Mucosa of stomach (tissue), 1 donor: ENCODE data around the gene ZNF697.
"Not testable (repeated sequence)": the region's sequence is repeated elsewhere in the genome, so short reads cannot be mapped to it uniquely, and the experiment has no call there.

ENCODE experiments used
- H3K27me3 ChIP-seq: one replicate; pipeline ENCODE4 v1.7.0; 2013; ENCODE audit warnings: mild to moderate bottlenecking, low read length; ENCODE audit not compliant: control insufficient read depth, insufficient read depth
- H3K36me3 ChIP-seq: one replicate; pipeline ENCODE4 v1.7.0; 2013; ENCODE audit warnings: low read length; ENCODE audit not compliant: control insufficient read depth, insufficient read depth
- H3K4me1 ChIP-seq: one replicate; pipeline ENCODE4 v1.7.0; 2013; ENCODE audit warnings: mild to moderate bottlenecking, low read length; ENCODE audit not compliant: control insufficient read depth, insufficient read depth
- H3K4me3 ChIP-seq: one replicate; pipeline ENCODE4 v1.7.0; 2013; ENCODE audit warnings: low read length
- H3K9ac ChIP-seq: one replicate; pipeline ENCODE4 v1.7.0; 2013; ENCODE audit warnings: mild to moderate bottlenecking, low read length, moderate library complexity
- H3K9me3 ChIP-seq: one replicate; pipeline ENCODE4 v1.7.0; 2013; ENCODE audit warnings: mild to moderate bottlenecking, low read length, moderate library complexity; ENCODE audit not compliant: control insufficient read depth
- donor health status: Pancreatic carcinoma.

The ZNF697 gene

DNA sequence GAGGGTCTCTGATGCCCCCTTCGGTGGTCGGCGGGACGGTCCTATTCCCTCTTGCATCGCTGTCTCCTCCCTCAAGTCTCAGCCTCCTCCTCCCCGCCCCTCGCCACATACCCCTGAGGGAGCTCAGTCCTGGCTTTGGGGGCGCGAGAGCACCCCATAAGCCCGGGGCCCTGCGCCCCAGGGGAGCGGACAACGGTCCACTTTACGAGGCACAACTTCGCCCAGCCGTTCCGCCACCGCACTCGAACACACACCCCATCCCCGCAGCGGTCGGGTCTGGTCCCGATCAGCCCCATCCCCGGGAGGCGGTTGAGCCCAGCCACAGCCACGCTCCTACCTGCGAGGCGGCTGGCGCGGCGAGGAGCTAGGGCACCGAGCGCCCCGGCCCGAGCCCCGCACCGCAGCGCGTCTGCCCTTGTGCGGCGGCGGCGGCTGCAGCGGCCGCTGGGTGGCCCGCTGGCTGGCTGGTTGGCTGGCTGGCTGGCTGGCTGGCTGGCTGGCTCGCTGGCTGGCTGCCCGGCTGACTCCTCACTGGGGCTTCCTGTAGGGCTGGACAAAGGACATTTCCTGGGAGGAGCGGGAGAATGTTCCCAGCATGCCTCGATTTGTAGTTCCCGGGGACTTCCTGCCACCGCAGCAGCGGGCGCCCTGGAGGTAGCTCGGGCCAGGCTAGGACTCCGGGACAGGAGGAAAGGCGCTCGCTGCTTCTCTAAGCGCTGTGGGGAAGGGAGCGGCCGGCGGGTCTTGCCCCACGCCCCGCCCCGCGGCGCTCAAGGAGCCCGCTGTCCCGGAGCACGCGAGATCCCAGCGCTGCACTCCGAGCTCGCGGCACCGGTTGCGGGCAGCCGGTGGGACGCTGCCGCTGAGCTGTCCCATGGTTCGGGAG is at the start of gene ZNF697:
Gene ZNF697 (minus strand): TSS at position 533 of the 886 bp plus-strand sequence. CDS start 22,166 bp downstream, outside the sequence.
- H3K9ac ChIP-seq, result peak within 1 kb of the TSS; percentile 74
- H3K9me3 ChIP-seq, result no peaks in the 10 kb centered on the region
- peaks cover 10% of the 10 kb centered on the region for H3K27me3 ChIP-seq
- H3K4me3 ChIP-seq, result peak within 1 kb of the TSS; percentile 68
- peaks cover 5% of the 10 kb centered on the region for H3K4me1 ChIP-seq
- H3K36me3 ChIP-seq, result no peaks in the 10 kb centered on the region

DNA sequence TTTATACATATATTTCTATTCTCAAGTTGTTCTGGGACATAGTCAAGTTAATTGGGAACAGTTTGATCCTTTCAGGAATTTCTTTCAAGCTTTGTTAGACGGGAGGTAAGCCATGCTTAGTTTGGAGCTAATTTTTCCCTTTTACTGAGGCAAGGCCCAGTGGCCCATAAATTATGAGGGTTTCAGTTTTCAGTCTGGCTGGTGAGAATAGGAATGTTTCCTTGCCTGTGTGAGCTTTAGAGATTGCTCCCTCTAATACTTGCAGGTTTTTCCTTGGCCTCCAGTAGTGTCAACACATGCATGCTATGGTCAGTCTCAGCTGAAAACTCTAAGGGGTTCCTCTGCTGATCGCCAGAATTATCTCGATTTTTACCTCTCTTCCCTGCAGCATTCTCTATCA is 49.5 kb upstream of the ZNF697 start:
- Histone ChIP-seq H3K9ac (no peak overlapping the region), H3K27me3 (no peaks in the 10 kb centered on the region), H3K9me3 (no peaks in the 10 kb centered on the region), H3K4me3 (no peak overlapping the region), H3K36me3 (no peaks in the 10 kb centered on the region), H3K4me1 (peaks cover 4% of the 10 kb centered on the region)

DNA sequence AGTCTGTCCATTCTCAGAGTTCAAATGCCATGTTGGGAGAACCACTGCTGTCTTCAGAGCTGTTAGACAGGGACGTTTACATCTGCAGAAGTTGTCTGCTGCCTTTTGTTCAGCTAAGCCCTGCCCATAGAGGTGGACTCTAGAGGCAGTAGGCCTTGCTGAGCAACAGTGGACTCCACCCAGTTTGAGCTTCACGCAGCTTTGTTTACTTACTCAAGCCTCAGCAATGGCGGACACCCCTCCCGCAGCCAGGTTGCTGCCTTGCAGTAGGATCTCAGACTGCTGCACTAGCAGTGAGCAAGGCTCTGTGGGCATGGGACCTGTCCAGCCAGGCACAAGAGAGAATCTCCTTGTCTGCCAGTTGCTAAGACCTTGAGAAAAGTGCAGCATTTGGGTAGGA is 48.8 kb upstream of the ZNF697 start:
- H3K4me3 ChIP-seq, H3K27me3 ChIP-seq, H3K36me3 ChIP-seq, H3K4me1 ChIP-seq, H3K9me3 ChIP-seq, H3K9ac ChIP-seq: not testable (repeated sequence)

DNA sequence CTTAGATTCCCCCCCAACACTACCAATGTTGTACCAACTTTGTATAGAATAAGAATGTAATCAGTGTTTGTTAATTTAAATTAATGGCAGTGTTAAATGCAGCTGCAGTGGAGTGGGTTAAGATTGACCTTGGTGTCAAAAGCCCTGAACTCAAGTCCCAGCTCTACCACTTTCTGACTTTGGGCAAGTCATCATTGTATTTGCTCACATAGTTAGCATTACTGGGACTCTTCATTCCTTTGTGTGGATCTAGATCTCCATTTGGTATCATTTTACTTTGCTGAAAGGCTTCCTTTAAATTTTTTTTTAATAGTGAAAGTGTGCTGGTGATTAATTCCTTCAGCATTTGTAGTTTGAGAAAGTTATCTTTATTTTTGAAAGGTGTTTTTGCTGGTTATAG is 41.4 kb upstream of the ZNF697 start:
- Histone ChIP-seq H3K27me3 (no peaks in the 10 kb centered on the region), H3K4me1 (no peaks in the 10 kb centered on the region), H3K4me3 (no peak overlapping the region), H3K9me3 (no peaks in the 10 kb centered on the region), H3K9ac (no peak overlapping the region), H3K36me3 (no peaks in the 10 kb centered on the region)

DNA sequence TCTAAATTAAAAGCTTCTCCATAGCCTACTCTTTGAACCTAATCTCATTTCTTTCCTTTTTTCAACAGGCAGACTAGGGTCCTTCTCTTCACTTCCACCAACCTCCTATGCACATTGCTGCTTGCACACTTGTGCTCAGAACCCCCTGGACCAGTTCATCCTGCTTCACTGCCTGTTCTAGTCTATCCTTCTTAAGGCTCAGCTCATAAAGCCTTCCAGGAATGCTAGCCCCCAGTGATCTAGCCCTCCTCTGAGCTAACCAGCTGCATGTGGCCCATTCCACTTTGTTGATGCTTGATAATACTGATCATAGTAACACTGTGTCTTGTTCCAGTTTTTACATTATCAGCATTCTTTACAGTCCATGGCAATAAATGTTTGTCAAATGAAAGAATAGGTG is 40.7 kb upstream of the ZNF697 start:
- no peak overlapping the region for H3K9ac ChIP-seq
- H3K36me3 ChIP-seq, result no peaks in the 10 kb centered on the region
- no peaks in the 10 kb centered on the region for H3K9me3 ChIP-seq
- H3K4me3 ChIP-seq, result no peak overlapping the region
- H3K4me1 ChIP-seq, result no peaks in the 10 kb centered on the region
- no peaks in the 10 kb centered on the region for H3K27me3 ChIP-seq

DNA sequence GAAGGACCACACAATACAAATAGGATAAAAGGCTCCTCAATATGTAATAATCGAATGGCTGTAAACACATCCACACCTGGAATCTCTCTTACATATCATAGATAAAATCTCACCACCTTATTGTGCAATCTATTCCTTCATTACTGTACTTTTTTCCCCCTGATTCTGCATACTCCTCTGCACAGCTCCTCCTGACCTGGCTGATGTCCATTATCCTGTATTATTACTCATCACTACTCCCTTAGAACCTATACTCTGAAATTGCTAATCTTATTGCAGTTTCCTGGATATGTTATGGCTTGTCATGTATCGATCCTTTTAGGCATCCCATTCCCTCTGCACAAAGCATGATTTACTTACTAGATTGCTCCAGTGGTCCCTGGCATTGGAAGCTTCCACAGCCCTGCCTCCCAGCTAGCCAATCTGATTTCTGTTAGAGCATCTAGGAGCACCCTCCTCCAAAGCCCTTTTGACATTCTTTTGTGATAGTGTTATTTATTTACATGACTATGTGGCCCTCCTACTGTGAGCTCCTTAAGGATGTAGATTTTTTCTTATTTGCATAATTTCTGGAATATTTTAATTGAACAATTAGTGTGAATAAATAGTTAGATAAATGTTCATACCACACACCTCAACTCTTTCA is 39.5 kb upstream of the ZNF697 start:
- Histone ChIP-seq H3K4me1 (no peaks in the 10 kb centered on the region), H3K9me3 (no peaks in the 10 kb centered on the region), H3K4me3 (no peak overlapping the region), H3K27me3 (no peaks in the 10 kb centered on the region), H3K36me3 (no peaks in the 10 kb centered on the region), H3K9ac (no peak overlapping the region)

DNA sequence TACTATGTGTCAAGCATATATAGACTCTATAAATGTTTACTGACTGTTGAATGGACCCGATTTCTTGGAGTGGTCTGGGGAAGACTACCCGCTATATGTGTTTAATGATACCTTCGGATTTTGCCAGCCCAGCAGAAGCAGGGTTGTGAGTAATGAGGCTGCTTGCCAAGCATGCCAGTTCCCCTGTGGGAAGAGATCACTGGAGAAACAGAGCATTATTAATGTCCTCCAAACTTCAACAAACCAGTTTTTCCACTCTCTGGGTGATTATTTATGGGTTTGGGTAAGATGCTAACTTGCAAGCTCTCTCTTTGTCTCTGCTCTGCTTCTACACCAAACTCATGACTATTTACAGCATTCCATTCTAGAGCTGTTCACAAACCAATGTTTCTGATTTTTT is 38.6 kb upstream of the ZNF697 start:
- Histone ChIP-seq H3K9ac (no peak overlapping the region), H3K36me3 (no peaks in the 10 kb centered on the region), H3K9me3 (no peaks in the 10 kb centered on the region), H3K4me3 (no peak overlapping the region), H3K4me1 (no peaks in the 10 kb centered on the region), H3K27me3 (no peaks in the 10 kb centered on the region)

DNA sequence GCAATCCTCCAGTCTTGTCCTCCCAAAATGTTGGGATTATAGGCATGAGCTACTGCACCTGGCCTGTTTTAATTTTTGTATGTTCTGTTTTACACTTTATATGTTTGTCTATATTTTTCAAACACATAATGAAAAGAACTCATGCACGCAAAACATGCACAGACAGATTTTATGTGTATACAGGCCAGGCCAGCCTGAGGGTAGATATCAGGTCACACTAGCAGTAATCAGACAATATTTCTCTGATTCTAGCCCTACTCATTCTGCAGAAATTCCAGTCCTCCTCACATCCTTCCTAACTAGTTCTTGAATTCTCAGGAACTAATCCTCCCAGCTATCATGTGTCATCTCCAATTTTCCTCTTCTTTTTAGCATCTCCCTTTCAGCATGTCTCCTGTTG is 35.8 kb upstream of the ZNF697 start:
- Histone ChIP-seq H3K4me1 (no peaks in the 10 kb centered on the region), H3K27me3 (no peaks in the 10 kb centered on the region), H3K36me3 (no peaks in the 10 kb centered on the region), H3K9me3 (no peaks in the 10 kb centered on the region), H3K4me3 (no peak overlapping the region), H3K9ac (no peak overlapping the region)

DNA sequence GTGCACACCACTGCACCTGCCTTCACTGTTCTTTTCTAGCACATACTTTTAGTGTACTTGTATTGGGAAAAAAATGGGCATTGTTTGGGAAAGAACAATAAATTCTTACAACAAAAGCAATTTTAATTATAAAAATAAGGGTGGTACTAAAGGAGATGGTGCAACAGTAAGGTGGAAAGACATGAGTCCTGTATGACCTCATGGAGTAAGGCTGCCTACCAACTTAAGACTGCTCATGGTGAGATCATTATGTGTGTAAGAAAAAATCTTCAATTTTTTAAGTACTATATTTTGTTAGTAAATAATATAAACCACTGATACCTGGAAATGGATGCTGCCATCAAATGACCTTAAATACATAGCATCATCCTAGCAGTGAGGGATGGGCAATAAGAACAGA is 34.1 kb upstream of the ZNF697 start:
- Histone ChIP-seq H3K9ac (no peak overlapping the region), H3K4me3 (no peak overlapping the region), H3K4me1 (no peaks in the 10 kb centered on the region), H3K27me3 (no peaks in the 10 kb centered on the region), H3K36me3 (no peaks in the 10 kb centered on the region), H3K9me3 (no peaks in the 10 kb centered on the region)

DNA sequence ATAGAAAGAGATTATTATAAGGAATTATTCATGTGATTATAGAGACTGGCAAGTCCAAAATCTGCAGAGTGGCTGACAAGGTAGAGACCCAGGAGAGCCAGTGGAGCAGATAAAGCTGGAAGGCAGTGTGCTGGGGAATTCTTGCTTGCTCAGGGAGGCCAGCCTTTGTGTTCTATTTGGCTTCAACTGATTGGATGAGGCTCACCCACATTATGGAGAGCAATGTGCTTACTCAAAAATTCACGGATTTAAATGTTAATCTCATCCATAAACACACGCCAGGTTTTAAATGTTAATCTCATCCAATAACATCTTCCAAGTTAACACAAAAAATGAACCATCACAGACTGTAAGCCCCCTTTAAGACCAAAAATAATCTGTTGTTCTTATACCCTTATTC is 33.5 kb upstream of the ZNF697 start:
- no peaks in the 10 kb centered on the region for H3K4me1 ChIP-seq
- H3K36me3 ChIP-seq, result no peaks in the 10 kb centered on the region
- no peaks in the 10 kb centered on the region for H3K27me3 ChIP-seq
- H3K4me3 ChIP-seq, result no peak overlapping the region
- H3K9me3 ChIP-seq, result no peaks in the 10 kb centered on the region
- no peak overlapping the region for H3K9ac ChIP-seq

DNA sequence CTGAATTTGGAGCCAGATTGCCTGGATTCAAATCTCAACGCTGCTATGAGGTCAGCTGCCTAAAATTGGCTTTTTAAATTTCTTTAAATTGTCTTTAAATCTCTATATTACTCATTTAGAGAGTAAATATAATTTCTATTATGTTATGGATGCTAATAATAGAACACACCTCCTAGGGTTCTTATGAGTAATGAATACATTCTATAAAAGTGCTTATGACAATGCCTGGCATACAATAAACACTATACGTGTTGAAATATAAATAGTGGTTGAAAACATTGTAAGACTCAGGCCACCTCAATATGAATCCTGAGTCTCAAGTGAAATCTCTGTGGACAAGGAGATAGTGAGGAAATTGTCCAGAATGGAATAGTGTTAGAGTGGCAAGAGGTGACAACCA is 32.7 kb upstream of the ZNF697 start:
- Histone ChIP-seq H3K4me3 (no peak overlapping the region), H3K36me3 (no peaks in the 10 kb centered on the region), H3K4me1 (peaks cover 3% of the 10 kb centered on the region), H3K27me3 (no peaks in the 10 kb centered on the region), H3K9ac (no peak overlapping the region), H3K9me3 (no peaks in the 10 kb centered on the region)

DNA sequence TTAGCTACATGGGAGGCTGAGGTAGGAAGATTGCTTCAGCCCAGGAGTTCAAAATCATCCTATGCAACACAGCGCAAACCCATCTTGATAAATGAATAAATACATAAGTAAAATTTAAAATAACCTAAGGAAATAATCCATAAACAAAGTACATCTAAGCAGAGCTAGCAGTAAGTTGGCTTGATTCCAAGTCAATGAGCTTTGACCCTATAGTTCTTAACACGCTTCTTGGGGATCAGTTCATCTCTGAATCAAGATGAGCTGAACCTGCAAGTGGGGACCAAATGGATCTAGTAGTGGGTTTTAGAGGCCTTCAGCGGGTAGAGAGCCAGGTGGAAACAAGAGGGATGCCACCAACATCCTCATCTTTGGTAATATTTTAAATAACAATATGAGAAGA is 32.1 kb upstream of the ZNF697 start:
- no peak overlapping the region for H3K4me3 ChIP-seq
- no peaks in the 10 kb centered on the region for H3K36me3 ChIP-seq
- H3K4me1 ChIP-seq, result peaks cover 8% of the 10 kb centered on the region
- no peaks in the 10 kb centered on the region for H3K9me3 ChIP-seq
- no peaks in the 10 kb centered on the region for H3K27me3 ChIP-seq
- H3K9ac ChIP-seq, result no peak overlapping the region
